ENCODE measurements around the gene NOS1AP.

Gene NOS1AP

GRCh38 chr1:162321809-162322422 lies 252.4 kb downstream of the NOS1AP start:
- in situ Hi-C loops (cut with MboI; ENCODE audit: low sequenced_read_pairs), result no loop called here

- in situ Hi-C loops (cut with MboI; ENCODE audit: low sequenced_read_pairs), result no loop called here
Measured at GRCh38 chr1:162323023-162323422, 253.5 kb downstream of the NOS1AP start.

GRCh38 chr1:162324396-162324795 lies 254.9 kb downstream of the NOS1AP start:
- in situ Hi-C loops (cut with MboI; ENCODE audit: low sequenced_read_pairs), result no loop called here

GRCh38 chr1:162326559-162326958 lies 257.1 kb downstream of the NOS1AP start:
- in situ Hi-C loops (cut with MboI; ENCODE audit: low sequenced_read_pairs), result no loop called here

GRCh38 chr1:162327144-162327787 lies 257.8 kb downstream of the NOS1AP start:
- in situ Hi-C loops (cut with MboI; ENCODE audit: low sequenced_read_pairs), result no loop called here

GRCh38 chr1:162327788-162328165 lies 258.3 kb downstream of the NOS1AP start:
- in situ Hi-C loops (cut with MboI; ENCODE audit: low sequenced_read_pairs), result no loop called here

GRCh38 chr1:162328512-162328911 lies 259.0 kb downstream of the NOS1AP start:
- in situ Hi-C loops (cut with MboI; ENCODE audit: low sequenced_read_pairs), result no loop called here

GRCh38 chr1:162329826-162330225 lies 260.3 kb downstream of the NOS1AP start:
- in situ Hi-C loops (cut with MboI; ENCODE audit: low sequenced_read_pairs), result no loop called here

- in situ Hi-C loops (cut with MboI; ENCODE audit: low sequenced_read_pairs), result no loop called here
Measured at GRCh38 chr1:162333991-162334390, 264.5 kb downstream of the NOS1AP start.

GRCh38 chr1:162335126-162335525 lies 265.6 kb downstream of the NOS1AP start:
- in situ Hi-C loops (cut with MboI; ENCODE audit: low sequenced_read_pairs), result no loop called here

- in situ Hi-C loops (cut with MboI; ENCODE audit: low sequenced_read_pairs), result no loop called here
Measured at GRCh38 chr1:162336621-162337285, 267.3 kb downstream of the NOS1AP start.

- in situ Hi-C loops (cut with MboI; ENCODE audit: low sequenced_read_pairs), result no loop called here
Measured at GRCh38 chr1:162342452-162342983, 273.0 kb downstream of the NOS1AP start.

- in situ Hi-C loops (cut with MboI; ENCODE audit: low sequenced_read_pairs), result no loop called here
Measured at GRCh38 chr1:162343470-162343869, 274.0 kb downstream of the NOS1AP start.

GRCh38 chr1:162347281-162347680 lies 277.8 kb downstream of the NOS1AP start:
- in situ Hi-C loops (cut with MboI; ENCODE audit: low sequenced_read_pairs), result no loop called here

- in situ Hi-C loops (cut with MboI; ENCODE audit: low sequenced_read_pairs), result loop anchor here (25.0 kb wide), 1 partner anchor 288 kb away; the partner anchor contains the start of gene DDR2
Measured at GRCh38 chr1:162349635-162350330, 280.3 kb downstream of the NOS1AP start.

GRCh38 chr1:162351246-162351842 lies 281.9 kb downstream of the NOS1AP start:
- in situ Hi-C loops (cut with MboI; ENCODE audit: low sequenced_read_pairs), result loop anchor here (25.0 kb wide), 1 partner anchor 286 kb away; the partner anchor contains the start of gene DDR2

GRCh38 chr1:162351874-162352273 lies 282.4 kb downstream of the NOS1AP start:
- in situ Hi-C loops (cut with MboI; ENCODE audit: low sequenced_read_pairs), result loop anchor here (25.0 kb wide), 1 partner anchor 285 kb away; the partner anchor contains the start of gene DDR2

- in situ Hi-C loops (cut with MboI; ENCODE audit: low sequenced_read_pairs), result loop anchor here (25.0 kb wide), 1 partner anchor 284 kb away; the partner anchor contains the start of gene DDR2
Measured at GRCh38 chr1:162353078-162353477, 283.6 kb downstream of the NOS1AP start.

GRCh38 chr1:162353702-162354101 lies 284.2 kb downstream of the NOS1AP start:
- in situ Hi-C loops (cut with MboI; ENCODE audit: low sequenced_read_pairs), result loop anchor here (25.0 kb wide), 1 partner anchor 284 kb away; the partner anchor contains the start of gene DDR2

GRCh38 chr1:162357681-162358266 lies 288.3 kb downstream of the NOS1AP start:
- in situ Hi-C loops (cut with MboI; ENCODE audit: low sequenced_read_pairs), result loop anchor here (25.0 kb wide), 1 partner anchor 280 kb away; the partner anchor contains the start of gene DDR2
